IPS DF 19.7 (cell line): ENCODE results near the gene FBXW7.
"Not testable (repeated sequence)": the region's sequence is repeated elsewhere in the genome, so short reads cannot be mapped to it uniquely, and the experiment has no call there.

ENCODE experiments used
- DNase-seq: peaks from one replicate; pipeline ENCODE4 v3.0.0-alpha.2; 2013; ENCODE audit warnings: low read depth, low spot score

FBXW7 gene

GRCh38 chr4:152550687-152551086 is 14.8 kb upstream of the FBXW7 start:
- DNase-seq: not testable (repeated sequence)

GRCh38 chr4:152545088-152545487 is 9.2 kb upstream of the FBXW7 start:
- DNase-seq: no peak

- not testable (repeated sequence) for DNase-seq
These were observed 8.6 kb upstream of the FBXW7 start for GRCh38 chr4:152544533-152544932.

- DNase-seq: no peak
These were observed 5.0 kb upstream of the FBXW7 start for GRCh38 chr4:152540941-152541340.

GRCh38 chr4:152540293-152540674 is 4.4 kb upstream of the FBXW7 start:
- DNase-seq: no peak

GRCh38 chr4:152539556-152540292 is 3.8 kb upstream of the FBXW7 start:
- no peak for DNase-seq

GRCh38 chr4:152537881-152538280 is 2.0 kb upstream of the FBXW7 start:
- no peak for DNase-seq

GRCh38 chr4:152536545-152537182 is 772 bp upstream of the FBXW7 start:
- no peak for DNase-seq

GRCh38 chr4:152535360-152535902 is 461 bp downstream of the FBXW7 start:
- DNase-seq: no peak

- no peak for DNase-seq
These were observed 1.1 kb downstream of the FBXW7 start for GRCh38 chr4:152534541-152535359.

GRCh38 chr4:152531479-152531878 is 4.4 kb downstream of the FBXW7 start:
- DNase-seq: no peak

- DNase-seq: no peak
These were observed 5.3 kb downstream of the FBXW7 start for GRCh38 chr4:152530600-152530999.

GRCh38 chr4:152529880-152530279 is 6.0 kb downstream of the FBXW7 start:
- DNase-seq: no peak

- no peak for DNase-seq
These were observed 7.8 kb downstream of the FBXW7 start for GRCh38 chr4:152528060-152528459.

- no peak for DNase-seq
These were observed 10.0 kb downstream of the FBXW7 start for GRCh38 chr4:152525878-152526277.

GRCh38 chr4:152524427-152524826 is 11.5 kb downstream of the FBXW7 start:
- DNase-seq: no peak

- no peak for DNase-seq
These were observed 12.2 kb downstream of the FBXW7 start for GRCh38 chr4:152523731-152524130.

- DNase-seq: no peak
These were observed 13.1 kb downstream of the FBXW7 start for GRCh38 chr4:152522754-152523153.

- DNase-seq: no peak
These were observed 13.6 kb downstream of the FBXW7 start for GRCh38 chr4:152522245-152522644.

- no peak for DNase-seq
These were observed 19.7 kb downstream of the FBXW7 start for GRCh38 chr4:152516156-152516555.

- DNase-seq: no peak
These were observed 20.2 kb downstream of the FBXW7 start for GRCh38 chr4:152515678-152516077.

GRCh38 chr4:152514356-152514755 is 21.5 kb downstream of the FBXW7 start:
- DNase-seq: no peak
